NCI-H226 (cell line): Measurements from ENCODE around the gene ECI1.
"Not testable (repeated sequence)": the region's sequence is repeated elsewhere in the genome, so short reads cannot be mapped to it uniquely, and the experiment has no call there.

ENCODE experiments used
- DNase-seq: peaks from one replicate; pipeline ENCODE4 v3.0.0-alpha.2; 2015

Gene ECI1

GRCh38 chr16:2250652-2251295, 613 bp downstream of the ECI1 start:
- peak; percentile 42 for DNase-seq

- no peak for DNase-seq
Measured at GRCh38 chr16:2246301-2246885, 5.0 kb downstream of the ECI1 start.

DNA sequence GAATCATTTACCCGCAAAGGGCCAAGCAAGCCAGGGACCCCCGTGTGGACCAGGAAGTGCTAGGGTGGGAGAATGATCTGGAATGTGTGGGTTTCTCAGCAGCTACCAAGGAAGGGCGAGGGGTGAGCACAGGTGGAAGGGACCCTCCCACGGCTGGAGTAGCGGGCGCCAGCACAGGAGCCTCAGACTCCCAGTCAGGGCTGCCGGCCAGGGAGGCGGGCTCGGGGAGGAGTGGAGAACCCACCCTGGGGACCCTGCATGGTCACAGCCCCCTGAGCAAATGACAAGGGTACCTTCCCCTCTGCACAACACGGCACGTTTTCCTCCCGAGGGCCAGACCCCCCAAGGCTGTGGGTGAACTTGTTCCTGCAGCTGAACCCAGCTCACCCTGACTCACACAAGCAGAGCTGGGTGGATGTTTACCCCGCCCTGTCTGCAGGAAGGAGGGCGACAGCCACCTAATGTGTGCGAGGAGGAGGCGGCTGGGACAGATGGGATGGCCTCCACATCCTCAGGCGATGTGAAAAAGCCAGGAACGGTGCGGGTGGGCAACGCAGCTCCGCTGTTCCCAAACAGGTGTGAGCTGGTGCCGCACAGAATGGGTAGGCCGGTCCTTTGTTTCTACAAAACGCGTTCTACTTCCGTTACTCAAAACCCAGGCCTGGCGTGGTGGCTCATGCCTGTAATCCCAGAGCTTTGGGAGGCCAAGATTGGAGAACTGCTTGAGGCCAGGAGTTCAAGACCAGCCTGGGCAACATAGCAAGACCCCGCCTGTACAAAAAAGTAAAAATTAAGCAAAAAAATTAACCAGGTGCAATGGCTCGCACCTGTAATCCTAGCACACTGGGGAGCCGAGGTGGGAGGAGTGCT, 6.2 kb downstream of the ECI1 start:
- no peak for DNase-seq

GRCh38 chr16:2244301-2244700, 7.1 kb downstream of the ECI1 start:
- DNase-seq = no peak

- no peak for DNase-seq
Measured at GRCh38 chr16:2243781-2244180, 7.6 kb downstream of the ECI1 start.

DNA sequence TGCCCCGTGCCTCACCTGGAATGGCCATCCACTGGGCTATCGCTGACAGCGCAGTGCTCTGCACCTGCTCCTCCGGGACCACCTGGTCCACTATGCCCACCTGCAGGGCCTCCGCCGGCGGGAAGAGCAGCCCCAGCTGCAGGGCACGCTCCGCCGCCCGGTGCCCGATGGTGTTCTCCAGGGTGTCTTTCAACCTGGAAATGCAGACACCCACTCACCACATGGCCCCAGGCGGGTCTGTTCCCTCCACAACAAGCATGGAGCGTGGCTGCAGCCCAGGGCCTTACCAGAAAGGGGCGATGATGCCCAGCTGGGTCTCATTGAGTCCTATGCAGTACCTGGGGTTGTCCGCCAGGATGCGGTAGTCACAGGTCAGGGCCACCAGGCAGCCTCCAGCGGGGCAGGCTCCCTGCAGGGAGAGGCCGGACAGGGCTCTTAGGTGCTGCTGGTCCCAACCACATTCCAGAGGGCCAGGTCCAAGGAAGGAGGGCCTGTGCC, 8.3 kb downstream of the ECI1 start:
- DNase-seq = no peak

DNA sequence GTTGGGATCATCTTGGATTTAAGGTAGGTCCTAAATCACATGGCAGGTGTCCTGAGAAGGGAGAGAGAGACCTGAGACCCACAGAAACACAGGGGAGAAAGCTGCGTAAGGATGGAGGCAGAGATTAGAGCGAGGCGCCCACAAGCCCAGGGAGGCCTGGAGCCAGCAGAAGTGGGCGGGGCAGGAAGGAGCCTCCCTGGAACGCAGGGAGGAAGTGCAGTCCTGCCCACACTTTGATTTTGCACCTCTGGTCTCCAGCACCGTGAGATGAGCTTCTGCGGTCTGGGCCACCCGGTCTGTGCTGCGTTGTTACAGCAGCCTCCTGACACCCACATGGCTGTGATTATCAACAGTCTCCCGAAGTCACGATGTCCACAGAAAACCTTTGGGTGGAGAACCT, 8.8 kb downstream of the ECI1 start:
- no peak for DNase-seq

DNA sequence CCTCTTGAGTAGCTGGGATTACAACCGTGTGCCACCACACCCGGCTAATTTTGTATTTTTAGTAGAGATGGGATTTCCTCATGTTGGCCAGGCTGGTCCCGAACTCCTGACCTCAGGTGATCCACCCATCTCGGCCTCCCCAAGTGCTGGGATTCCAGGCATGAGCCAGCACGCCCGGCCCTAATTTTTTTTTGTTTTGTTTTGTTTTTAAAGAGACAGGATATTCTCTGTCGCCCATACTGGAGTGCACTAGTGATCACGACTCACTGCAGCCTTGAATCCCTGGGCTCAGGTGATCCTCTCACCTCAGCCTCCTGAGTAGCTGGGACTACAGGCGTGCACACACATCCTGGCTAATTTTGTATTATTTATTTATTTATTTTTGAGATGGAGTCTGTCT, 11.1 kb downstream of the ECI1 start:
- not testable (repeated sequence) for DNase-seq

- no peak for DNase-seq
Measured at GRCh38 chr16:2238838-2239675, 12.3 kb downstream of the ECI1 start.

GRCh38 chr16:2238150-2238837, 13.1 kb downstream of the ECI1 start:
- DNase-seq = no peak

DNA sequence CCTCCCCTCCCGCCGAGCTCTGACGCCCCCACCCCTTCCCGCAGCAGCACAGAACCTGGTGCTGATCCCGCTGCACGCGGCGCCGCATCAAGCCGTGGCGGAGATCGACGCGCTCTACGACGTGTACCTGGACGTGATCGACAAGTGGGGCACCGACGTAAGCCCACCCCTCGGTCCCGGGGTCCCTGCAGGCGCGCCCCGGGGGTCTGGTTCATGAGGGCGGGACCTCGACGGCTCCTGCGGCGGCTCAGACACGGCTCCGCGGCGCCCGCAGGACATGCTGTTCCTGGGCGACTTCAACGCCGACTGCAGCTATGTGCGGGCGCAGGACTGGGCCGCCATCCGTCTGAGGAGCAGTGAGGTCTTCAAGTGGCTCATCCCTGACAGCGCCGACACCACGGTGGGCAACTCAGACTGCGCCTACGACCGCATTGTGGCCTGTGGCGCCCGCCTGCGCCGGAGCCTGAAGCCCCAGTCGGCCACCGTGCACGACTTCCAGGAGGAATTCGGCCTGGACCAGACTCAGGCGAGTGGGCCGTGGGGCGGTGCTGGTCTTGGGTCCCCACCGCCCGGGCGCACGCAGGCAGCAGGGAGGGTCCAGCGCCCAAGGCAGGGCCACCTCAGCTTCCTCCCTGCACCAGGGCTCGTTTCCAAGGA, 13.8 kb downstream of the ECI1 start:
- no peak for DNase-seq

- DNase-seq = no peak
Measured at GRCh38 chr16:2237102-2237482, 14.3 kb downstream of the ECI1 start.

- DNase-seq = peak; percentile 47
Measured at GRCh38 chr16:2236337-2237101, 14.9 kb downstream of the ECI1 start, which contains the start of gene DNASE1L2. Gene DNASE1L2 (plus strand): TSS chr16:2236444. CDS start chr16:2236817, 373 bp downstream.

DNA sequence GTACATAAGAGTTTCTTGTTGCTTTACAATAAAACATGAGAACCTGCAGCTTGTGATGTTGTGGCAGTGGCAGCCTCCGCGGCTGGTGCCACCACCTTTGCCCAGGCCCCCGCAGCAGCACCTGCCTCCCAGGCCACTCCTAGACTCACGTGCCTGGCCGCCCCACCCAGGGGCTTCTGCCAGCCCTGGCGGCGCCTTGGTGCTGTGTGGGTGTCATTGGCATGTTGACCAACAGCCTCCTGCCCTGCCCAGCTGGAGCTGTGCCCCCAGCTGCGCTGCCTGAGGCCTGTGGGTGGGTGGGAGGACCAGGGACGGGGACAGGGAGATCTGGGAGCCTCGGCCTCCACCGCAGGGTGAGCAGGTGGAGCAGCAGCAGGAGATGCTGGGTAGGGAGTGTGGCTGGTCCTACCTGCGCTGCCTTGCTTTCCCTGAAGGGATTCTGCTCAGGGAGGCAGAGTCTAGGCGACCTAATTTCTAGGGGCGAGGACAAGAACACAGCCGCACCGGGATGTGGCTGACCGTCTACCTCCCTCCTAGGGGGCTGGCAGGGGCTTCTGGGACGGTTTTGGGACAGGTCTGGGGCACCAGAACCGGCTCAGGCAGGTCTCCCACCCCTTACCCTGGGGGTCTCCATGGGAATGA, 15.6 kb downstream of the ECI1 start:
- DNase-seq = no peak

- no peak for DNase-seq
Measured at GRCh38 chr16:2235234-2235651, 16.1 kb downstream of the ECI1 start.

- no peak for DNase-seq
Measured at GRCh38 chr16:2234813-2235170, 16.6 kb downstream of the ECI1 start.

GRCh38 chr16:2233872-2234812, 17.2 kb downstream of the ECI1 start:
- DNase-seq = no peak

DNA sequence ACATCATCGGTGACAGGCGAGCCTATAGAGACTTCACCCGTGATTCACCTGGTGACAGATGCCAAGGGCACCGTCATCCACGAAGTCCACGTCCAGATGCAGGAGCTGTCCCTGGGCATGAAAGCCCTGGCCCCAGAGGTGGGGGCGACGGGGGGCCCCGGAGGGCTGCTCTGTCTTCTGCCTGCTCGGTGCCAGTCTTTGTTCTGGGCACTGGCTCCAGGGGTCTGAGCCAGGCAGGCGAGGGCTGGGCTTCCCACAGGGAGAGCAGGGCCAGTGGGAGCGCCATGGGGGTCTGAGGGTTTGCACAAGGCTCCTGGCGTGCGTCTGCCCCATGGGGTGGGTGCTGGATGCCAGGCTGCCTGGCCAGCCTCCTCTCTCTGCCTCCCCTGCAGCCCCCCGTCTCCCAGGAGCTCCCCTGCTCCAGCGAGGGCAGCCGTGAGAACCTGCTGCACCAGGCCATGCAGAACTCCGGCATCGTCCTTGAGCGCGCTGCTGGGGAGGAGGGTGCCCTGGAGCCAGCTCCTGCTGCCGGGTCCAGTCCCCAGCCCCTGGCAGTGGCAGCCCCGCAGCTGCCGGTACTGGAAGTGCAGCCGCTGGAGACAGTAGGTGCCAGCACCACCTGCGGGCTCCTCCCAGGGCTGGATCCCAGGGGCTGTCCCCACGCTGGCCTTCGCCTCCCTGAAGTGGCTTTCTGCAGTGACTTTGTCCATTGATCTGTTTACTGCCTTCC, 18.2 kb downstream of the ECI1 start:
- no peak for DNase-seq
